Measurements from ENCODE around the gene MTCL1.

- no peak for TF ChIP-seq ZNF274 (IDR thresholded peaks at IDR 0.05; ENCODE audit: low read depth, low read length)
- no peak for TF ChIP-seq SUZ12 (IDR thresholded peaks at IDR 0.05; ENCODE audit: extremely low read depth, insufficient read depth, insufficient read length)
These were observed 117.3 kb downstream of the MTCL1 start for GRCh38 chr18:8822643-8823042.

Data from NT2/D1 (cell line).